ENCODE data around the gene TMIGD1.

- TF ChIP-seq CTCF (IDR thresholded peaks at IDR 0.05; ENCODE audit: insufficient read depth, low read length) (no peak), POLR2AphosphoS5 (IDR thresholded peaks at IDR 0.05; ENCODE audit: low read depth) (no peak), REST (IDR thresholded peaks at IDR 0.05; ENCODE audit: insufficient replicate concordance, low read depth) (no peak), GABPA (IDR thresholded peaks at IDR 0.05; ENCODE audit: low read depth) (no peak), SPI1 (IDR thresholded peaks at IDR 0.05; ENCODE audit: borderline replicate concordance, low read depth) (peak; percentile 87; the same call in 1 of the 2 replicates)
These were observed 10.5 kb downstream of the TMIGD1 start for GRCh38 chr17:30323262-30323894.
